NB4 (cell line): ENCODE data around the gene MFSD11.
"Not testable (repeated sequence)": the region's sequence is repeated elsewhere in the genome, so short reads cannot be mapped to it uniquely, and the experiment has no call there.

Experiments
- DNase-seq: peaks from one replicate; pipeline ENCODE4 v3.0.0; 2010; ENCODE audit warnings: low read depth
- H3K4me3 ChIP-seq: one replicate; pipeline ENCODE4 v1.5.1; 2011; ENCODE audit warnings: mild to moderate bottlenecking, low read depth, low read length, moderate library complexity
- MYC ChIP-seq: IDR thresholded peaks from 2 replicates; pipeline ENCODE4 v1.6.1; 2011; ENCODE audit warnings: low read depth, low read length
- POLR2A ChIP-seq: IDR thresholded peaks from 2 replicates; pipeline ENCODE4 v1.6.1; 2011; ENCODE audit warnings: mild to moderate bottlenecking; ENCODE audit not compliant: insufficient read length; ENCODE audit errors: extremely low read depth
- TF ChIP-seq, protein P1 (sequence below): IDR thresholded peaks from one replicate; pipeline ENCODE4 v1.5.1; 2012; ENCODE audit warnings: low read depth, low read length
- TF ChIP-seq, protein P2 (sequence below): IDR thresholded peaks from 2 replicates; pipeline ENCODE4 v1.6.1; 2011; ENCODE audit warnings: low read depth, low read length

MFSD11 gene

DNA sequence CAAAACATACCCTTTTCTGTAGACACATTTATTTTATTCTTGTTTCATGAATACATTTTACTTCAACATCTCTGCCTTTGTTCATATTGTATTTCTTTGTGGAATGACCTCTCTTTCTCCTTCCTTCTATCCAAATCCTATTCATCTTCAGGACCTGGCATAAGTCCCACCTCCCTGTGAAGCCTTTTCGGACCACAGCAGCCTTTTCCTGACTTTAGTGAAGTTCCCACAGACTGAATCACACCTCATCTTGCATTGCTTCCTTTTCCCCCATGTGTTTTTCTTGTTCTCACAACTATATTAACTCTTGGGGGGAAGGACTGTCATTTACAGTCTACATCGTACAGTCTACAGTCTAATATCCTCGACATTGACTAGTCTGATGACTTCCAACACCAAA is 58.2 kb downstream of the MFSD11 start:
- no peak overlapping the region for H3K4me3 ChIP-seq
- DNase-seq = no peak
- TF ChIP-seq MYC = no peak
- TF ChIP-seq, protein P1, sequence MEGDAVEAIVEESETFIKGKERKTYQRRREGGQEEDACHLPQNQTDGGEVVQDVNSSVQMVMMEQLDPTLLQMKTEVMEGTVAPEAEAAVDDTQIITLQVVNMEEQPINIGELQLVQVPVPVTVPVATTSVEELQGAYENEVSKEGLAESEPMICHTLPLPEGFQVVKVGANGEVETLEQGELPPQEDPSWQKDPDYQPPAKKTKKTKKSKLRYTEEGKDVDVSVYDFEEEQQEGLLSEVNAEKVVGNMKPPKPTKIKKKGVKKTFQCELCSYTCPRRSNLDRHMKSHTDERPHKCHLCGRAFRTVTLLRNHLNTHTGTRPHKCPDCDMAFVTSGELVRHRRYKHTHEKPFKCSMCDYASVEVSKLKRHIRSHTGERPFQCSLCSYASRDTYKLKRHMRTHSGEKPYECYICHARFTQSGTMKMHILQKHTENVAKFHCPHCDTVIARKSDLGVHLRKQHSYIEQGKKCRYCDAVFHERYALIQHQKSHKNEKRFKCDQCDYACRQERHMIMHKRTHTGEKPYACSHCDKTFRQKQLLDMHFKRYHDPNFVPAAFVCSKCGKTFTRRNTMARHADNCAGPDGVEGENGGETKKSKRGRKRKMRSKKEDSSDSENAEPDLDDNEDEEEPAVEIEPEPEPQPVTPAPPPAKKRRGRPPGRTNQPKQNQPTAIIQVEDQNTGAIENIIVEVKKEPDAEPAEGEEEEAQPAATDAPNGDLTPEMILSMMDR = no peak
- no peak for TF ChIP-seq POLR2A
- TF ChIP-seq, protein P2, sequence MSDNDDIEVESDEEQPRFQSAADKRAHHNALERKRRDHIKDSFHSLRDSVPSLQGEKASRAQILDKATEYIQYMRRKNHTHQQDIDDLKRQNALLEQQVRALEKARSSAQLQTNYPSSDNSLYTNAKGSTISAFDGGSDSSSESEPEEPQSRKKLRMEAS = no peak

DNA sequence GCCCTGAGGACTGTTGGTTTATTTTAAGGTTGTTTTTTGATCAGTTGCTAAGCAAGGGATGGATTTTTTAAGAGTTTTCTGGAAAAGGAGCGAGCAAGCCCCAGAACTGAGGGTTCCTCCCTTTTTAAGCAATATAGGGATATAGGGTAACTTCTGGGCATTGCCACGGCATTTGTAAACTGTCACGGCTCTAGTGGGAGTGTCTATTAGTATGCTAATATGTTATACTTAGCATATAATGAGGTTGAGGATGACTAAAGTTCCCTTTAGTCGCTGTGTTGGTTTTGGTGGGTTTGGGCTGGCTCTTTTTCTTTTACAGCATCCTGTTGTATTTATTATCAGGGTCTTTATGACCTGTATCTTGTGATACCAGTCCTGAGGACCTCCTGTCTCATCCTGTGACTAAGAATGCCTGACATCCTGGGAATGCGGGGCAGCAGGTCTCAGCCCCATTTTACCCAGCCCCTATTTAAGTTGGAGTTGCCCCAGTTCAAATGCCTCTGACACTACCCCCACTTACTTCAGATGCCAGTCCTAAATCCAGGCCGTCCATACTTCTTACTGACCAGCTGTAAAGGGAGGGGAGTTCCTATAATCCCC is 59.4 kb downstream of the MFSD11 start:
- no peak overlapping the region for H3K4me3 ChIP-seq
- TF ChIP-seq POLR2A (no peak), MYC (no peak)
- TF ChIP-seq, protein P2 = no peak
- TF ChIP-seq, protein P1 = no peak
- no peak for DNase-seq

DNA sequence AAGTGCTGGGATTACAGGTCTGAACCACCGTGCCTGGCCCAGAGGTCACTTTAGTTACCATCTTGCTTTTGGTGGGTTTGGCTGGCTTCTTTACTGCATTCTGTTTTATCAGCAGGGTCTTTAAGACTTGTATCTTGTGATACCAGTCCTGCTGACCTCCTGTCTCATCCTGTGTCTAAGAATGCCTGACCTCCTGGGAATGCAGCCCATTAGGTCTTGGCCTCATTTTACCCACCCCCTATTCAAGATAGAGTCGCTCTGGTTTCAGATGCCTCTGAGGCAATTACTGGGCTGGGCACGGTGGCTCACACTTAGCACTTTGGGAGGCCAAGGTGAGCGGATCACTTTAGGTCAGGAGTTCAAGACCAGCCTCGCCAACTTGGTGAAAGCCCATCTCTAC is 63.8 kb downstream of the MFSD11 start:
- DNase-seq = no peak
- no peak overlapping the region for H3K4me3 ChIP-seq
- TF ChIP-seq POLR2A (no peak), MYC (no peak)
- TF ChIP-seq, protein P1 = no peak

DNA sequence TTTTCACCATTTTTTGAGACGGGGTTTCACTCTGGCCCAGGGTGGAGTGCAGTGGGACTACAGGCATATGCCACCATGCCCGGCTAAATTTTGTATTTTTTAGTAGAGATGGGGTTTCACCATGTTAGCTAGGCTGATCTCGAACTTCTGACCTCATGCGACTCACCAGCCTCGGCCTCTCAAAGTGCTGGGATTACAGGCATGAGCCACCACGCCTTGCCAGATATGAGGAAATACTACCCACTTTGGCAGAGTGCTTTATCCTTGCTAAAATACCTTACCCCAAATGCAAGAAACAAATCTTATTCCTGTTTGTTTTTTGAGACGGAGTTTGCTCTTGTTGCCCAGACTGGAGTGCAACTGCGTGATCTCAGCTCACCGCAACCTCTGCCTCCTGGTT is 67.4 kb downstream of the MFSD11 start:
- no peak overlapping the region for H3K4me3 ChIP-seq
- peak; percentile 53 for DNase-seq
- TF ChIP-seq, protein P1 = no peak
- TF ChIP-seq MYC (no peak), POLR2A (no peak)
- TF ChIP-seq, protein P2 = no peak

DNA sequence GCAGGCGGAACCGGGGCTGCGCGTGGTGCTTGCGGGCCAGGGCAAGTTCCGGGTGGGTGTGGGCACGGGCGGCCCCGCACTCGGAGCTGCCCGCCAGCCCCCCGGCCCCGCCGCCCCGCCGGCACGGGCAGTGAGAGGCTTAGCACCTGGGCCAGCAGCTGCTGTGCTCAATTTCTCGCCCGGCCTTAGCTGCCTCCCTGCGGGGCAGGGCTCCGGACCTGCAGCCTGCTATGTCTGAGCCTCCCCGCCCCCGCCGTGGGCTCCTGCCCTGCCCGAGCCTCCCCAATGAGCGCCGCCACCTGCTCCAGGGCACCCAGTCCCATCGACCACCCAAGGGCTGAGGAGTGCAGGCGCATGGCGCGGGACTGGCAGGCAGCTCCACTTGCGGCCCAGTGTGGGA is 68.2 kb downstream of the MFSD11 start:
- not testable (repeated sequence) for DNase-seq, H3K4me3 ChIP-seq

DNA sequence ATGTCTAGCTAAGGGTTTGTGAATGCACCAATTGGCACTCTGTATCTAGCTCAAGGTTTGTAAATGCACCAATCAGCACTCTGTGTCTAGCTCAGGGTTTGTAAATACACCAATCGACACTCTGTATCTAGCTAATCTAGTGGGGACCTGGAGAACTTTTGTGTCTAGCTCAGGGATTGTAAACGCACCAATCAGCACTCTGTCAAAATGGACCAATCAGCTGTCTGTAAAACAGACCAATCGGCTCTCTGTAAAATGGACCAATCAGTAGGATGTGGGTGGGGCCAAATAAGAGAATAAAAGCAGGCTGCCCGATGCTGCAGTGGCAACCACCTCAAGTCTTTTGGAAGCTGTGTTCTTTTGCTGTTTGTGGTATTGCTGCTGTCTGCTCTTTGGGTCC is 68.8 kb downstream of the MFSD11 start:
- DNase-seq, H3K4me3 ChIP-seq: not testable (repeated sequence)

DNA sequence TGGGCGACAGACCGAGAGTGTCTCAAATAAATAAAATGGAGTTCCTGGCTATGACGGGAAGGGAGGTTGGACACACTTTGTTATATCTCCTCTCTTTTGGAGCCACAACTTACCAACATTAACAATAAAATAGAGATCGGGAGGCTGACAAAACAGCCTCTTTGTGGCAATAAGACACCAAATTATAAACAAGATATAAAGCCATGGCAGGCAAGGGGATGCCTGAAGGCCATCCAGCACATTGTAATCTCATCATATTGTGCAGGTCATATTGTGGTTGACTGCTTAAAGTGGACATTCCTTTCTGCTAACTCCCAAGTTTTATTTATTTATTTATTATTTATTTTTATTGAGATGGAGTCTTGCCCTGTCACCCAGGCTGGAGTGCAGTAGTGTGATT is 70.4 kb downstream of the MFSD11 start:
- DNase-seq = no peak
- TF ChIP-seq, protein P1 = no peak
- TF ChIP-seq, protein P2 = no peak
- TF ChIP-seq POLR2A (no peak), MYC (no peak)
- no peak overlapping the region for H3K4me3 ChIP-seq
